GM12875 (cell line): ENCODE data around the gene CASP10.

Source experiments
- H3K4me3 ChIP-seq: one replicate; pipeline ENCODE4 v1.5.1; 2011; ENCODE audit warnings: low read depth, low read length, control low read depth
- CTCF ChIP-seq: IDR thresholded peaks from 2 replicates; pipeline ENCODE4 v1.5.1; 2011; ENCODE audit warnings: low read depth, mild to moderate bottlenecking, control low read depth, inconsistent platforms, low read length, moderate library complexity, borderline replicate concordance; ENCODE audit not compliant: insufficient read depth

CASP10 gene

GRCh38 chr2:201228271-201228911 lies 45.5 kb downstream of the CASP10 start:
- TF ChIP-seq CTCF, result no peak
- no peak overlapping the region for H3K4me3 ChIP-seq

GRCh38 chr2:201228912-201229290 lies 46.0 kb downstream of the CASP10 start:
- no peak overlapping the region for H3K4me3 ChIP-seq

GRCh38 chr2:201231781-201232466 lies 49.0 kb downstream of the CASP10 start:
- TF ChIP-seq CTCF, result peak; percentile 93
- H3K4me3 ChIP-seq, result no peak overlapping the region

More at GRCh38 chr2:201228912-201229290, 46.0 kb downstream of the CASP10 start:
- no peak for TF ChIP-seq CTCF

GRCh38 chr2:201232467-201232815 lies 49.5 kb downstream of the CASP10 start:
- H3K4me3 ChIP-seq, result no peak overlapping the region
- no peak for TF ChIP-seq CTCF

- peak overlapping the region; percentile 51 for H3K4me3 ChIP-seq
- no peak for TF ChIP-seq CTCF
Observed at GRCh38 chr2:201233192-201233811, 50.4 kb downstream of the CASP10 start.

GRCh38 chr2:201233812-201234662 lies 51.1 kb downstream of the CASP10 start:
- TF ChIP-seq CTCF, result no peak
- peak overlapping the region; percentile 51 for H3K4me3 ChIP-seq
